Erythroblast (primary cell): ENCODE results near the gene TMEM181.

ENCODE experiments used
- GATA1 ChIP-seq: IDR thresholded peaks from 2 replicates; pipeline ENCODE4 v1.6.1; 2011; ENCODE audit warnings: low read depth, mild to moderate bottlenecking, control low read depth, low read length, moderate library complexity
- POLR2A ChIP-seq: IDR thresholded peaks from 2 replicates; pipeline ENCODE4 v1.6.1; 2011; ENCODE audit warnings: mild to moderate bottlenecking, low read length

- no peak for TF ChIP-seq POLR2A
- no peak for TF ChIP-seq GATA1
These were observed 1.5 kb downstream of the TMEM181 start for GRCh38 chr6:158561321-158561884.
